K562 (cell line): ENCODE results near the gene GAB2. TPM values are rescaled to one million over a fixed set of nuclear protein-coding genes. Genes with fewer than 3 reads are reported as not detected.

Experiments used
- CAMTA2 ChIP-seq: fragments of 250-450 bp; sonication (Bioruptor Pico); conservative IDR thresholded peaks from 2 replicates; pipeline ENCODE4 v1.5.1; 2022
- CHD2 ChIP-seq: IDR thresholded peaks from 2 replicates; pipeline ENCODE4 v1.6.1; 2011; ENCODE audit warnings: low read depth, low read length
- ETV6 ChIP-seq, 3 experiments: fragments of 150-350 bp in 1 of 3; sonication (generic) in 1 of 3; formaldehyde crosslinking in 1 of 3; IDR thresholded peaks; 2 replicates each; pipeline versions ENCODE4 v1.6.1 to v1.8.0; 2014 to 2022; ENCODE audit warnings: borderline replicate concordance in 2 of 3, low read depth in 2 of 3, antibody characterized with exemption in 1 of 3, low read length in 1 of 3, mild to moderate bottlenecking in 1 of 3, missing genetic modification reagents in 1 of 3
- HMG20A ChIP-seq: fragments of 450-650 bp; formaldehyde crosslinking; conservative IDR thresholded peaks from 2 replicates; pipeline ENCODE4 v1.4.0; 2020; ENCODE audit warnings: mild to moderate bottlenecking, mixed read lengths
- PCBP1 ChIP-seq: fragments of 200-400 bp; formaldehyde crosslinking; IDR thresholded peaks from 2 replicates; pipeline ENCODE4 v1.6.1; 2018; ENCODE audit warnings: mild to moderate bottlenecking, low read depth, low read length; ENCODE audit not compliant: poor library complexity, severe bottlenecking
- PML ChIP-seq: IDR thresholded peaks from 2 replicates; pipeline ENCODE4 v1.6.1; 2012; ENCODE audit warnings: low read length, inconsistent platforms
- POLR3G ChIP-seq: IDR thresholded peaks from 2 replicates; pipeline ENCODE4 v1.6.1; 2011; ENCODE audit not compliant: insufficient read length, insufficient replicate concordance; ENCODE audit errors: extremely low read depth
- TAL1 ChIP-seq: fragments of 450-650 bp; IDR thresholded peaks from 2 replicates; pipeline ENCODE4 v1.6.1; 2016; ENCODE audit warnings: mild to moderate bottlenecking
- TOE1 ChIP-seq, 2 experiments: fragments of 450-650 bp in 1 of 2; sonication (generic) in 1 of 2; formaldehyde crosslinking in 1 of 2; IDR thresholded peaks; 2 replicates each; pipeline versions ENCODE4 v1.7.1 to v1.8.0; 2016 to 2022; ENCODE audit warnings: borderline replicate concordance in 2 of 2, mild to moderate bottlenecking in 2 of 2, antibody characterized with exemption in 1 of 2, inconsistent platforms in 1 of 2, low read depth in 1 of 2, missing genetic modification reagents in 1 of 2, moderate library complexity in 1 of 2
- ZNF175 ChIP-seq: fragments of 200-800 bp; sonication (Bioruptor generic); IDR thresholded peaks from 2 replicates; pipeline ENCODE4 v1.6.1; 2016; ENCODE audit warnings: low read depth, mild to moderate bottlenecking, missing genetic modification characterization, missing compliant biosample characterization
- ZNF318 ChIP-seq, 2 experiments: fragments of 450-650 bp; IDR thresholded peaks; 2 replicates each; pipeline ENCODE4 v1.6.1; 2016; ENCODE audit warnings: mild to moderate bottlenecking in 2 of 2, borderline replicate concordance in 1 of 2, low read depth in 1 of 2, moderate library complexity in 1 of 2
- polyA plus RNA-seq, 8 experiments: library from polyadenylated mRNA; depleted of rRNA in 4 of 8; stranded (reverse) in 5 of 8; unstranded in 3 of 8; fragments of >200 nt; fragmentation: Nextera tagmentation in 2 of 8; fragmentation: Illumina TruSeq in 1 of 8; extraction: Ambion mirVana in 2 of 8; extraction: Trizol in 1 of 8; gene quantifications; 2 replicates each; pipeline versions ENCODE4 v1.2.1 to v1.2.3, GENCODE V29; 2011 to 2014; ENCODE audit warnings: inconsistent platforms in 1 of 8, missing spikeins in 1 of 8
- total RNA-seq, 7 experiments: library from RNA; depleted of rRNA in 6 of 7; stranded (reverse); fragments of >200 nt in 6 of 7; fragmentation: Illumina TruSeq in 2 of 7; extraction: Trizol in 2 of 7; gene quantifications; 2 replicates each; pipeline versions ENCODE4 v1.2.1 to v1.2.3, GENCODE V29; 2011 to 2021; ENCODE audit warnings: low replicate concordance in 1 of 7
- TF ChIP-seq, protein P1 (sequence below), 3 experiments: fragments of 200-800 bp in 1 of 3; sonication (Bioruptor generic) in 1 of 3; sonication (generic) in 1 of 3; formaldehyde crosslinking in 1 of 3; IDR thresholded peaks; 2 replicates each; pipeline versions ENCODE4 v1.6.1 to v1.8.0; 2016 to 2022; ENCODE audit warnings: mild to moderate bottlenecking in 2 of 3, missing compliant biosample characterization in 2 of 3, missing genetic modification characterization in 2 of 3, missing genetic modification reagents in 1 of 3
- TF ChIP-seq, protein P2 (sequence below): fragments of 450-650 bp; formaldehyde crosslinking; IDR thresholded peaks from 2 replicates; pipeline ENCODE4 v1.4.0; 2020; ENCODE audit warnings: mild to moderate bottlenecking, moderate library complexity

GAB2 gene
- total and polyA plus RNA-seq, 9 of the 15 experiments (the other 6 are each of a cell fraction or from before 2014, with no cell fraction given) = 2.3 to 35.2 (median 16.1) TPM

DNA sequence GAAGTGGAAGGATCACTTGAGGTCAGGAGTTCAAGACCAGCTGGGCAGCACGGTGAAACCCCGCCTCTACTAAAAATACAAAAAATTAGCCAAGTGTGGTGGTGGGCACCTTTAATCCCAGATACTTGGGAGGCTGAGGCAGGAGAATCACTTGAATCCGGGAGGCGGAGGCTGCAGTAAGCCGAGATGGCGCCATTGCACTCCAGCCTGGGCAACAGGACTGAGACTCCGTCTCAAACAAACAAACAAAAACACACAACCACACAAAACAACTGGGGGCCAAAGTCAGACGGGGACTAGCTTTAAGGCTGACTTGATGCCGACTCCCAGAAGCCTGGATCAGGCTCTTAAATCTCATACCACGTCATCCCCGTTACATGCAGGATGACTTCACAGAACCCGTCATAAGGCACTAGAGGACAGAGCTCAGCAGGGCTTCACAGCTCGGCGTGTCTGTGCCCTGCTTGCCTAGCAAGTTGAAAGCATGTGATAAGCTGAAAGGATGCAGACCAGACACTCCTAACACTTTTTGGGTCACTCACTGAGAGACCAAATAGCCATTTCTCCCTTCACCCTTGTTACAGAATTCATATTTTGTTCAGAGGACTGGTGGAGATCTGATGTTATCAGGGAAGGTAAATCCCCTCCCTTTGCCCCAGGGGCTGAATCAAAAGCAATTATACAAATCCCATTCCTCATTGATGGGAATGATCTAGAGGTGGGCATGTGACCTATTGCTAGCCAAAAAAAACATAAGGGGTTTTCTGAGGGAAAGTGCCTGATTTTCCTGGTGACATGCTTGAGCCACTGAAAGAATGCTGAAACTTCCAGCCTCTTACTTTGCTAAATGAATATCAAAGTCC is 65.4 kb downstream of the GAB2 start (continued):
- TF ChIP-seq PML (no peak; the same call in 1 of the 2 replicates), TOE1 (IDR thresholded peaks at IDR 0.05; ENCODE audit: borderline replicate concordance) (peak; percentile 36; the same call in 1 of the 2 replicates), TOE1 (CRISPR knock-in tag; IDR thresholded peaks at IDR 0.05; ENCODE audit: borderline replicate concordance, low read depth) (no peak), TAL1 (no peak; the same call in none of the 2 replicates), POLR3G (no peak), CHD2 (no peak), HMG20A (no peak), CAMTA2 (CRISPR knock-in tag) (no peak), ETV6 (IDR thresholded peaks at IDR 0.05; ENCODE audit: borderline replicate concordance in 1 of 2, low read depth in 2 of 2, low read length in 1 of 2) (no peak), ETV6 (CRISPR knock-in tag; IDR thresholded peaks at IDR 0.05; ENCODE audit: borderline replicate concordance) (no peak), ZNF318 (IDR thresholded peaks at IDR 0.05; ENCODE audit: borderline replicate concordance in 1 of 2, low read depth in 1 of 2) (no peak), ZNF175 (CRISPR knock-in tag) (0 out of 2 replicates have a peak, but pooled peaks have one; percentile 31), PCBP1 (no peak)
- TF ChIP-seq, protein P1, sequence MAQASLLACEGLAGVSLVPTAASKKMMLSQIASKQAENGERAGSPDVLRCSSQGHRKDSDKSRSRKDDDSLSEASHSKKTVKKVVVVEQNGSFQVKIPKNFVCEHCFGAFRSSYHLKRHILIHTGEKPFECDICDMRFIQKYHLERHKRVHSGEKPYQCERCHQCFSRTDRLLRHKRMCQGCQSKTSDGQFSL (CRISPR knock-in tag; IDR thresholded peaks at IDR 0.05) = no peak
- TF ChIP-seq, protein P1 (tag; IDR thresholded peaks at IDR 0.05) = no peak
- TF ChIP-seq, protein P2, sequence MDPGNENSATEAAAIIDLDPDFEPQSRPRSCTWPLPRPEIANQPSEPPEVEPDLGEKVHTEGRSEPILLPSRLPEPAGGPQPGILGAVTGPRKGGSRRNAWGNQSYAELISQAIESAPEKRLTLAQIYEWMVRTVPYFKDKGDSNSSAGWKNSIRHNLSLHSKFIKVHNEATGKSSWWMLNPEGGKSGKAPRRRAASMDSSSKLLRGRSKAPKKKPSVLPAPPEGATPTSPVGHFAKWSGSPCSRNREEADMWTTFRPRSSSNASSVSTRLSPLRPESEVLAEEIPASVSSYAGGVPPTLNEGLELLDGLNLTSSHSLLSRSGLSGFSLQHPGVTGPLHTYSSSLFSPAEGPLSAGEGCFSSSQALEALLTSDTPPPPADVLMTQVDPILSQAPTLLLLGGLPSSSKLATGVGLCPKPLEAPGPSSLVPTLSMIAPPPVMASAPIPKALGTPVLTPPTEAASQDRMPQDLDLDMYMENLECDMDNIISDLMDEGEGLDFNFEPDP (CRISPR knock-in tag) = no peak
